Stimulated activated naive CD8-positive, alpha-beta T cell treated with anti-CD3 and anti-CD28 coated beads, Interleukin-15, Interleukin-2, amounts not matched to agents 100 ng/mL and 50 ng/mL, for 24 hours (primary cell): Measurements from ENCODE around the gene CT47C1.

Experiments
- H3K27ac Mint-ChIP-seq: one replicate; pipeline ENCODE4 v1.8.0; 2021; ENCODE audit warnings: mild to moderate bottlenecking, mixed read lengths
- H3K27me3 Mint-ChIP-seq: one replicate; pipeline ENCODE4 v1.8.0; 2021; ENCODE audit warnings: mixed read lengths
- H3K36me3 Mint-ChIP-seq: one replicate; pipeline ENCODE4 v1.8.0; 2021; ENCODE audit warnings: low read depth, mixed read lengths
- H3K4me1 Mint-ChIP-seq: one replicate; pipeline ENCODE4 v1.8.0; 2021; ENCODE audit warnings: low read depth, mixed read lengths
- H3K4me3 Mint-ChIP-seq: one replicate; pipeline ENCODE4 v1.8.0; 2021; ENCODE audit warnings: mild to moderate bottlenecking, mixed read lengths
- H3K9me3 Mint-ChIP-seq: one replicate; pipeline ENCODE4 v1.8.0; 2021; ENCODE audit warnings: mixed read lengths

CT47C1 gene

GRCh38 chrX:119093991-119094735 lies 21.4 kb downstream of the CT47C1 start:
- H3K9me3 Mint-ChIP-seq: no peaks in the 10 kb centered on the region
- peaks cover 16% of the 10 kb centered on the region for H3K27me3 Mint-ChIP-seq
- no peak overlapping the region for H3K4me3 Mint-ChIP-seq
- H3K36me3 Mint-ChIP-seq: no peaks in the 10 kb centered on the region
- H3K4me1 Mint-ChIP-seq: no peaks in the 10 kb centered on the region
- no peak overlapping the region for H3K27ac Mint-ChIP-seq

GRCh38 chrX:119094819-119095218 lies 22.0 kb downstream of the CT47C1 start:
- Mint-ChIP-seq H3K27ac (no peak overlapping the region), H3K4me3 (no peak overlapping the region), H3K36me3 (no peaks in the 10 kb centered on the region), H3K4me1 (no peaks in the 10 kb centered on the region), H3K9me3 (no peaks in the 10 kb centered on the region), H3K27me3 (peaks cover 13% of the 10 kb centered on the region)

- H3K27ac Mint-ChIP-seq: no peak overlapping the region
- H3K27me3 Mint-ChIP-seq: peaks cover 12% of the 10 kb centered on the region
Observed at GRCh38 chrX:119095936-119096335, 23.1 kb downstream of the CT47C1 start.

GRCh38 chrX:119101168-119101567 lies 28.4 kb downstream of the CT47C1 start:
- Mint-ChIP-seq H3K4me3 (no peak overlapping the region), H3K36me3 (no peaks in the 10 kb centered on the region), H3K4me1 (no peaks in the 10 kb centered on the region), H3K27me3 (peaks cover 5% of the 10 kb centered on the region), H3K9me3 (no peaks in the 10 kb centered on the region), H3K27ac (no peak overlapping the region)

More at GRCh38 chrX:119095936-119096335, 23.1 kb downstream of the CT47C1 start:
- no peaks in the 10 kb centered on the region for H3K4me1 Mint-ChIP-seq
- no peaks in the 10 kb centered on the region for H3K36me3 Mint-ChIP-seq
- H3K4me3 Mint-ChIP-seq: no peak overlapping the region
- no peaks in the 10 kb centered on the region for H3K9me3 Mint-ChIP-seq

- H3K4me1 Mint-ChIP-seq: no peaks in the 10 kb centered on the region
- H3K36me3 Mint-ChIP-seq: no peaks in the 10 kb centered on the region
- no peak overlapping the region for H3K4me3 Mint-ChIP-seq
- H3K27me3 Mint-ChIP-seq: peaks cover 4% of the 10 kb centered on the region
- H3K27ac Mint-ChIP-seq: no peak overlapping the region
- no peaks in the 10 kb centered on the region for H3K9me3 Mint-ChIP-seq
Observed at GRCh38 chrX:119105826-119106225, 33.0 kb downstream of the CT47C1 start.

- H3K27ac Mint-ChIP-seq: no peak overlapping the region
- no peaks in the 10 kb centered on the region for H3K9me3 Mint-ChIP-seq
- peaks cover 4% of the 10 kb centered on the region for H3K27me3 Mint-ChIP-seq
- H3K4me3 Mint-ChIP-seq: no peak overlapping the region
- H3K36me3 Mint-ChIP-seq: no peaks in the 10 kb centered on the region
- no peaks in the 10 kb centered on the region for H3K4me1 Mint-ChIP-seq
Observed at GRCh38 chrX:119107206-119107605, 34.4 kb downstream of the CT47C1 start.

- H3K9me3 Mint-ChIP-seq: no peaks in the 10 kb centered on the region
- H3K36me3 Mint-ChIP-seq: no peaks in the 10 kb centered on the region
- H3K4me1 Mint-ChIP-seq: no peaks in the 10 kb centered on the region
- H3K27me3 Mint-ChIP-seq: peaks cover 8% of the 10 kb centered on the region
- H3K27ac Mint-ChIP-seq: no peak overlapping the region
- no peak overlapping the region for H3K4me3 Mint-ChIP-seq
Observed at GRCh38 chrX:119118780-119119395, 46.1 kb downstream of the CT47C1 start.

- peaks cover 8% of the 10 kb centered on the region for H3K27me3 Mint-ChIP-seq
- H3K9me3 Mint-ChIP-seq: no peaks in the 10 kb centered on the region
- no peak overlapping the region for H3K27ac Mint-ChIP-seq
- no peak overlapping the region for H3K4me3 Mint-ChIP-seq
- H3K4me1 Mint-ChIP-seq: no peaks in the 10 kb centered on the region
- H3K36me3 Mint-ChIP-seq: no peaks in the 10 kb centered on the region
Observed at GRCh38 chrX:119121341-119121740, 48.5 kb downstream of the CT47C1 start.
